Activated CD8-positive, alpha-beta memory T cell treated with anti-CD3 and anti-CD28 coated beads, Interleukin-2, amount 50 U/mL, for 48 hours (primary cell): Measurements from ENCODE around the gene SPOCK1.
"Not testable (repeated sequence)": the region's sequence is repeated elsewhere in the genome, so short reads cannot be mapped to it uniquely, and the experiment has no call there.

ENCODE experiments used
- DNase-seq: peaks from one replicate; pipeline ENCODE4 v3.0.0-alpha.2; 2020

Gene SPOCK1

DNA sequence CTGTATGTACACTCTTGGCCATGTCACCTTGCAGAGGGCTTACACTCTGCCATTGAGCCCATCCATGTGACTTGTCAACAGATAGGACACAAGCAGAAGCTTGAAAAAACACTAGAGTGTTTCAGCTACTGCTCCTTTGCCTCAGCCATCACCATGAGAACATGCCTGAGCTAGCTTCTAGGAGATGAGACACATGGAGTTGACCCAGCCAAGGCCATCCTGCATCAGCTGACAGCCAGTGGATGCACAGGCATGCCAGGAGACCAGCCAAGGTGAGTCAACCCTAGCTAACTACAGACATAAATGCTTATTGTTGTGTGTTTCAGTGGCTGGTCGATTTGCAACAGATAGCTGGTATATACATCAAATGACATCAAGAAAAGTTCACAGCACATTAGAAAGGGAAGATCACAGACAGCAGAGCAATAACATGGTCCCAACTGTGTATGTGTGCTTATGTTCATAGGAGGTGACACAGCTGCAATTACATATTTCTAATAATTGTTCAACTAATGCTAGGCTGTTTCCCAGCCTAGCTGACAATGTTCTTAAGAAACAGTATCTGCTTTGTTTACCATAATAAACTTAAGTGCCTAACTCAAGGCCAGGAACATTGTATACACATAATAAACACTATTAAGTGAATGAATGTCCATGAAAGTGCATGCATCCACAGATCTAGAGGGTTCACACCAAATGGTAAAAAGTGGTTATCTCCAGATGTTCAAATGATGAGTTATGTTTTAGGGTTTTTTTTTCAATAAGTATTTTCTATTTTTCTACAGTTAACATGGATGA is 105.7 kb downstream of the SPOCK1 start:
- DNase-seq = no peak

DNA sequence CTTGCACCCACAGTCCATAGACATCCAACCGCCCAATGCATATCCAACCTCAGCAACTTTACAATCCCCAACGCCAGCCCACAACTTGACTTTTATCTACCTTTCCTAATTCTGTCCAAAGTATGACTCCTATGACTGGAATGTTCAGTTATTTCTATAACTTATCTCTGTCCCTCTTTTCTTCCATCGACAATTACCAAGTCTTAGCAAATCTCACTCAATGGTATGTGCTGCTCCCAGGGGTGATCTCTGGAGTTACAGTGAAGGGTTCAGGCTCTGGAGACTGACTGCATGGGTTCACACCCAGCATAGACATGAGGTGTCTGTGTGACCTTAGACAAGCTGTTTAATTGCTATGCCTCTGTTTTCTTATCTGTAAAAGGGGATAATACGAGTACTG is 106.9 kb downstream of the SPOCK1 start:
- DNase-seq = no peak

DNA sequence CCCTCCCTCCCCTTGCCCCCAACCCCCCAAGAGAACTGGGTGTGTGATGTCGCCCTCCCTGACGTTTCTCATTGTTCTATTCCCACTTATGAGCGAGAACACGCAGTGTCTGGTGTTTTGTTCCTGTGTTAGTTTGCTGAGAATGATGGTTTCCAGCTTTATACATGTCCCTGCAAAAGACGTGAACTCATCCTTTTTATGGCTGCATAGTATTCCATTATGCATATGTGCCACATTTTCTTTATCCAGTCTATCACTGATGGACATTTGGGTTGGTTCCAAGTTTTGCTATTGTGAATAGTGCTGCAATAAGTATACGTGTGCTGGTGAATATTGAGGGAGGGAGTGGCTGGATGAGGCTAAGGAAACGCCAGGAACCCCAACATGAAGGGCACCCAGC is 108.1 kb downstream of the SPOCK1 start:
- not testable (repeated sequence) for DNase-seq

DNA sequence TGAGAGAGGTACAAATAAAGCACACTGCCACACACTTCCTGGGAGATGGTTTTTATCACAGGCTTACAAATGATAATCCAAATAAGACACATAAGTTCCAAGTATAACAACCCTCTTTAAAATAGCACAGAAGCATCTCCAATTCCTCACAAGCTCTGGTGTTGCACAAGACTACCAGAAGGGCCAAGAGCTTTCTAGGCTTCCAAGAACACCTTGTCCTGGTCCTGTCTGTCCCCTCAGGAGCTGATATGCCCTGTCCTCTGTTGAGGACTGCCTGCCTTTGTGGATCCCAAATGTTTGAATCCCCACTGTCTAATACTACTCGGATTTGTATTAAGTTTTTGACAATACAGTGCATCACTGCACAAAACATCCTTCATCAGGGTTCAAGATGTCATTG is 110.1 kb downstream of the SPOCK1 start:
- DNase-seq = no peak

DNA sequence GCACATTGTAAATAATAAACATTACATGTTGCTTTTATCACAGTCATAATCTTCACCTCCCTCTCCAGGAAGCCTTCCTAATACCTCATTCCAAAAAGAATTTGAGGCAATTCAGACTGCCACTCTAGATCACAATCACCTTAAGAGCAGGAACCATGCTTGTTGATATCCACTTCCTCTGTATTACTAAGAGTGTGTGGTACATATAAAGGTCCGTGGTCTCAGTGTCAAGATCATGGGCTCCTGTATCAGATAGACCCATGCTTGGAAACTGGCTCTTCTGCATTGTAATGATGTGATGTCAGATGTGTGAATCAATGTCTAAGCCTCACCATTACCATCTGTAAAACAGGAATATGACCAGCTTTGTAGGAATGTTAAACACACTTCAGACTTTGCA is 114.1 kb downstream of the SPOCK1 start:
- no peak for DNase-seq

DNA sequence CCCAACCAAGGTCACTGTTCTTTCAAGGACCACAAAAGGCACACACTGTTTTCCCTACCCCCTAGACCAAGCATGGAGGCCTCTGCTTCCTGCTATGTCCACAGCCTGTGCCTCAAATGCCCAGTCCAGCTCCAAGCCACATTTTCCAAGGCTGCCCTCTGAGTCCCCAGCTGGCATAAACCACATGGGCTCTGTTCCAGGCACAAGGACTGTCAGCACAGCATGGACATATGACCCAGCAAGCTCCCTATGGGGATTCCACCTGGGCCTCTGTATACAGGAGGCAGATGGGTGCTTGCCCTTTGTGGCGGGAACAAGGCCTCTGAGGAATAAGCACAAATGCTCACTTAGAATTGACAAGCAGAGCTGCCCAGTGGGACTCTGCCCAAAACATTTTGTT is 115.2 kb downstream of the SPOCK1 start:
- no peak for DNase-seq

DNA sequence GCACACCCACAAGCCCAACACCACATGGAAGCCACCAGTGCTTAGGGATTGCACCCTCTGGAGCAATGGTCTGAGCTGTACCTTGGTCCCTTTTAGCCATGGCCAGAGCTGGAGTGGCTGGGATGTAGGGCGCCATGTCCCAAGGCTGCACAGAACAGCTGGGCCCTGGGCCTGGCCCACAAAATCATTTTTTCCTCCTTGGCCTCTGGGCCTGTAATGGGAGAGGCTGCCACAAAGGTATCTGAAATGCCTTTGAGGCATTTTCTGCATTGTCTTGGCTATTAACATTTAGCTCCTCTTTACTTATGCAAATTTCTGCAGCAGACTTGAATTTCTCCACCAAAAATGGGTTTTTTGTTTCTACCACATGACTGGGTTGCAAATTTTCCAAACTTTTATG is 117.6 kb downstream of the SPOCK1 start:
- no peak for DNase-seq

DNA sequence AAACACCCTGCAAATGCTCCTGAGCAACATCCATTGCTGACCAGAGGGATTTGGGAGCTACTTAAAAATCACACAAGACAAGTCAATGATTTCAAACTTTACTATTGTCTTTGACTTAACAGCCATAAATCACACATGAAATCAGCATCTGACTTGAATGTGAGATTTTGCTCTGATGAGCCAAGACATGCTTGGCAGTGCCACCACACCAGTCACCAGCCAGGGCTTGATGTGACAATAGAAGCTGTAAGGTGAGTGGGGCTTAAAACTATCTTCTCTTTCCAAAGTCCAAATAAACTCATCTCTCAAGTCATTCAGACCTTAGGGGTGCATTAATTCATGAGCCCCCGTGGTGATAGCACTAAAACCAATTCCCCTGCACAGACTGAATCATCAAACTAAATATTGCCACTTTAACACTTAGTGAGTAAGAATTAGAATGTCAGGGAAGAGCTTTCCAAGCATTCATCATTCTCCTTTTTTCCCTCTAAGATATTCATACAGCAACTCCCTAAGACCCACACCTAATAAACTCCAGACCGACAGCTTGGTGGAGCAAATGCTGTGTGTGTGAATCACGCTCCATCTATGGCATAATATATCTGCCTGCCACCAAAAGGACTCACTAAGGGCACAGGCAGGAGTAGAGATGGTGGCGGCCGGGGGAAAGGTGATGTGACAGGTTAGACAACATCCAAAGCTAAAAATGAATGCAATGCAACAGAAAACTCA is 119.4 kb downstream of the SPOCK1 start:
- DNase-seq = no peak

DNA sequence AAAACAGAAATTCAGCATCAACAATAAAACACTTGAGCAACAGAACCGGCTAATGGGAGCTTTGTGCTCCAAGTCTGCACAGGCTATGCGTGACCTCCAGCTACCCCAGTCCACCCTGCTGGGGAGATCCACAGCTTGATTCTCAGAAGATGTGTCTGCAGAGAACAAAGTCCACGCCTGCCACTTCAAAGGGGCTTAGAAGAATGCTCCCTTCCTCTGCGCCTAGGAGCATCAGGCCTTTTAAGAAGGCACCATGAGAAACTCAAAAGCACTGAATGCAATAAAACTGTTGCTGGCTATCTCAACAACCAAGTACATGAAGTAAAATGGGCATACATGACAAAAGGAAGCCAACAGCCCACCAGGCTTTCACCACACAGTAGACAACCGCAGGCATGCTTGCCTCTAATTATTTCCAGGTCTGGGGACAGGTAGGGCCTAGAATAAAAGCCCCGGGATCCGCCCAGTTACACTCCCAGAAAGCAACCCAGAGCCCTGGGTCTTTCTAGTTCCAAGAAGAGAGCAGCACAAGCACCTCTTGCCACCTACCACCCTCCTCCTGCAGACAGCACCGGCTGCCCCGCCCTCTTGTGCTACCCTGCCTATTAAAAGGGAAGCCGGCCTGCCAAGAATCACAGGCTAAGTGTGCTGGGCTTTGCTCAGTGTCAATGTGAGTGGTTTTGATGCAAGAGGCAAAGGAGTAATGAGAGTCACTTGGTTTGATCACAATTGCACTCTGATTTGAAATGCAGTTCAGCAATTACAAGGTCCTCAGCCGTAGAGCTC is 123.2 kb downstream of the SPOCK1 start:
- no peak for DNase-seq

DNA sequence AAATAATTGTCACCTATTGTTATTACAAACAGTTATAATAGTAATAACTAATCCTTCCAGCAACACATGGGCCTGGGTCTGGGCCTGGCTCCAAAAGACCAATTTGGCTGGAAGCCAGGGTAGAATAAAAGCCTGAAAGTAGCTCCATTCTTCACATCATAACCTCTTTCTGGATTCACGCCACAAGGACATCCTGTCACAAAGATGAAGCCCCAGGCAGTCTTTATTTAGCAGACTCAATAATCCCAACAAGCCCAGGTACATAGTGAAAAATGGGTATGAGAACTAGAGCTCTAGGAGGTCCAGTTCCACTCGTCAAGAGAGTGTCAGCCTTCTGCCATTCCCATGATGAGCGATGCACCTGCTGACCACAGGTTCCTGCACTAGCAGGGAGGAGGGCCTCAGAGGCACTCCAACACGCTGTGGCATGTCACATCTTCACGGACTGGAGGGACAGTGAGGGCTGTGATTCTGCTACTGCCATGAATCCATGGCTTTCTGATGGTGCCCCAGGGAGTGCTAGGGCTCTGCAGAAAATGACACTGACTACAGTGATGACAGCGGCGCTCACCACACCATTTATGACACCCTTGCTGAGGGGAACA is 124.9 kb downstream of the SPOCK1 start:
- DNase-seq = no peak

DNA sequence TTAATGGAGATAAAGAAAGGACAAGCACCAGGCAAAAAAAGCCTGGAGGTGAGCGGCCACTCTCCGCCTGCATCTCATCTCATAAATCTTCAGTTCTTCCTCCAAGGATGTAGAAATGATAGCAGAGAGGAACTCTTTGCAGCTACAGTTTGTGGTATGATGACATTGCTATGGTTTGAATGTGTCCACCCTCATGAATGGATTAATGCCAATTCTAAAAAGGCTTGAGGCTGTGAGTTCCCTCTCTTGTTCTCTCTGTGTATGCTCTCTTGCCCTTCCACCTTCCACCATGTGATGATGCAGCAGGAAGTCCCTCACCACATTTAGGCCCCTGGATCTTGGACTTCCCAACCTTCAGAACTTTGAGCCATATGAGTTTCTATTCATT is 126.4 kb downstream of the SPOCK1 start:
- no peak for DNase-seq

DNA sequence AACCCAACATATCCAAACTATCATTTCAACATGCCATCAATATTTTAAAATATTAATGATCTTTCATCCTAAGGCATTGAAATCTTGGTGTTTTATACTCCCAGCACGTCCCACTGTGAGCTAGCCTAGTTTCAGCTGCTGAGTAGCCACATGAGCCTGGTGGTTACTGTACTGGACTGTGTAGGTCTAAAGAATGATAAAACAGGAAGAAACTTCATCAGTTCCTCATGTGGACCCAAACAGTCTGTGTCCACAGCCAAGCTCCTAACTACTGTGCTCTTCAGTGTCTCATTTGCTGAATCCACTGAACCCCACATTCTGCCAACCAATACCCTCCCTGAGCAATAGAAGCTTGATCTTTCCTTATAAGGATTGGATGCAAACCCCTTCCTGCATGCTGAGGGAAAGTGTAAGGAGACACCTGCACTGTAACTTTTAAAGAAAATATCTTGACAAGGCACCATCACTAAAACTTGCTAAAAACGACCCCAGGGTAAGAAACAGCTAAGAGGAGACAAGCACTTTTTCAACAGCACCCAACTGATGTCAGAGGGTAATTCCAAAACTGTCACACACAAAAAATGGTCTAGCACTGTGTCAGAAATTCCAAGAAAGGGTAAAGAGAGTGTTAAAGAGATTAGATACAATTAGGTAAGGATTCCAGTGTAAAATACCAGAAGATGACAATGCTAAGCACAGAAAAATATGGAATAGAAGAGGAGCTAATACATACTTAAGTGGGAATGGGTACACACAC is 126.9 kb downstream of the SPOCK1 start:
- no peak for DNase-seq

DNA sequence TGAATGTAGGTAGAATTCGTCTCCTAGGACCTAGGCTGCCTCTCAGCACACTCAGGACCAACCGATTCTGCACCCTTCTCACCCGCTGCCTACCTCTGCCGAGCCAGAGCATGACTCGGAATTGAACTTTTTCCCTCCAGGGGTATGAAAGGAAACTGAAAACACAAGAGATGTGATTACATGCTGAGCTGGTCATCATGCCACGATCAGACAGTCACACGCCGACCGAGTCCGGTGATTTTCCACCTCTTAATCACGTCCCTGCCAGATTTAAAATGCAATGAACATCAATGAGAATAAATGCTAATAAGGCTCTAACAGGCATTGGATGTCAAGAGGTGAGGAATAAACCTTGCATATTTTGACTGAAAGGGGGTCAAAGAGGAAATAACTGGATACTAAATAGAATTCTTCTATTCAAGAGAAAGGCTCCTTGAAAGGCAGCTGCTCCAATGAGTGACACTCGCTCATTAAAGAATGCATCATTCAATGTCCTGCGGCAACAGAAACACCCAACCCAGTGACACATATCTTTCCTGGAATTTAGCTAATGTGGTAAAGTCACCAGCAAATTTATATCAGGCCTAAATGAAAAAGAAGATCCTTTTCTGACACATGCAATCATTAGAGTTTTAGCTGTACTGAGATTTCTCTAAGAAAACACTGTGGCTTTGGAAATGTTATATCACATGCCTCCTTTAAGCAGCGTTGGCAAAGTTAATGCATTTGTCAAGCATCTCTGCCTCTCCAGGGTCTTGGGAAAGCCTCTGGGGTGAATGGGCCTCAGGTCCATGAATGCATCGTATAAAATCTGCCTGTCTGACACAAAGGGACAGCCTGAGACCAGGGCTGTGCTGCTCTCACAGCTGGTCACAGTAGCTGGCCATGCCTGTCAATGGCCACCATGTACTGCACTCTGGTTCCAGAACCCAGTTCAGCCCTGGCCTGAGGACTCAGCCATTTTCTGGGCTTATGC is 128.7 kb downstream of the SPOCK1 start:
- no peak for DNase-seq

DNA sequence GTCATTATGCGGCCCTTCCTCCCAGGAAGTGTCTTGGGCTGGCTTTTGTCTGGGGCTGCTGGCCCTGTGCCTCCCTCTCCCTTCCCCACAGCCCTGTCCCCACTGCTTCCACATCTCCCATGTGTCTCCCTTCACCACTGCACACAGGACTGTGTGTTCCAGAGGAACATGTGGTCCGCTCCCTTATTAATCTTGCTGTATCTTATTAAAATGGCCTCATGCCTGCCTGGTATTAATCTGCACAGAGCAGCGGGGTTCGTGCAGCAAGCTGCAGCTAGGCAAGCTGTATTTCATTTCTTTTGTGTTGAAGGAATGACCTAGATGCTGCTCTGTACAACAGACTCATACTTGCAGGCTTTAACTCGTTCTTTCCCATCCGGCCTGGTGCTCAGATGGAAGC is 130.5 kb downstream of the SPOCK1 start:
- no peak for DNase-seq

DNA sequence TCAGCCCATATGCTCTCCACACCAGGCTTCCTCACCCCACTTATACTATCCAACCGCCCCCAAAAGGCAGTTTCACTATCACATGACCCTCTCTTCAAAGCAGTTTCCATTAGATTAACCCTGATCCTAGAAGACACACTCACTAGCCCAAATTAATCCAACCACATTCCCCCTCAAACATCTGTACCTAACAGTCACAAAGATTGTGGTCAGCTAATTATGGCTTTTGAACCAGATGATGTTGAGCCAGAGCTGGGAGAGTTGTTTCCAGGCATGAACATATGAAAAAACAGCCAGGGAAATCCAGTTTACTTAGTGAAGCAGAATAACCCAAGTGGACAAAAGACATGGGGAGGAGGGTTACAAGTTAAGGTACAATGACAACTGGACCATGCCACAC is 131.2 kb downstream of the SPOCK1 start:
- DNase-seq = no peak

DNA sequence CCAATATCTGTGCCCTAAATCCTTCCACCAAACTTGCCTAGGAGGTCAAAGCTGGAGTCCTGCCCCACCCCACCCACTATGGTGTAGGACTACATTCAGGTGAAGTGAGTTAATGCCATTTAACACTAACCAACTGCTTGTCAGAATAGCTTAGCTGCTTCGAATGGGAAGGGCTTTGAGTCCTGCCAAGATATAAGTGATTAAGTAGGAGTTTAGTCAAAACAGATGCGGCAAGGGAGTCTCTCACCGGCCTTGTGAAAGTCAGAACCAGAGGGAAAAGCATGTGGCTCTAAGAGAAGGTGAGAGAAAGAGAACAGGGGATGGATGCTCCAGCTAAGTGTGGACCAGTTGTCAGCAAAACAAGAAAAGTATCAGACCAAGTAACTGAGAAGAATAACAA is 132.6 kb downstream of the SPOCK1 start:
- DNase-seq = no peak

DNA sequence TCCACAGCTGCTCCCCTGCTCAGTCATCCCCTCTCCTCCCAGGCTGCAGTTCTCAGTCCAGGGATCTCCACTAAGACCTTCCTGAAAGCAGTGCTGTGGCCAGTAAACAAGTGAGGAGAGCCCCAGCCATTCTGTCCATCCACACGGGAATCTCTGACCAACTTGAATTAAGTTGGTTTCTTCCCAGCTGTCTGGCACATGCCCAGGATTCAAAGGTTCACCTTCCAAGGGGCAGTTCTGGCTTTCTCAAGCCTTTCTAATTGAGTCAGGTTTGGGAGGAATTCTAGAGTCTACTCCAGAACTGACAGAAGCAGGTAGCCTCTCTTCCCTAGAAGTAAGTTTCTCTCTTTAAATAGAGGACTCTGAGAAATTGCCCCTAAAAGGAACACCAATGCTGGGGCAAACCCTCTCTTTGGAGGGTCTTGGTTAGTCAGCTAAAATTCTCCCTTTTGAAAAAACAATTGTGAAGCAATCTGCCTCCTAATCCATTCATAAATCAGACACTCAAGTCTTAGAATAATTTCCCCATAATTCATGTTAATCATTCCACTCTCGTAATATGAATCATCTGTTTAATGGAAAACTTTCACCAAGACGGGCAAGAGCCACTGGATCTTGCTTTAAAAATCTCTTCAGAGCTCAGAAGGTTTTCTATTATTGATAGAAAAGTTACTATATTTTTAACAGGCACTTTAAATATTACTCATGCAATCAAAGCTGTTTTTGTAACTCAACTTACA is 133.8 kb downstream of the SPOCK1 start:
- DNase-seq = no peak

DNA sequence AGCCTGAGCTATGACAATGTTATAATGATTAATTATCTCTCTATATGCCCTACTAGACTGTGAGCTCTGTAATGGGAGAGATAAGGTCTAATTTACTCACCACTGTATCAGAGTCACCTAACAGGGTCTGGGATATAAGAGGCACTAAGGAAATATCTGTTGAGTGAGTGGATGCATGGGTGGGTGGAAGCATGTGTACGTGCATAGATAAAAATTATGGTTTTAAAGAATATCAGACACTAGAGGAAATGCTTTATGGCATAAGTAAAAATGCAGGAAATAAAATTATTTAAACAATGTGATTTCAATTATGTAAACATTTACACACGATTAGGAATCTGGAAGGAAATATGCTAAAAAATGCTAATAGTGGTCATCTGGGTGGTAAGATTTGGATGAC is 137.8 kb downstream of the SPOCK1 start:
- no peak for DNase-seq

DNA sequence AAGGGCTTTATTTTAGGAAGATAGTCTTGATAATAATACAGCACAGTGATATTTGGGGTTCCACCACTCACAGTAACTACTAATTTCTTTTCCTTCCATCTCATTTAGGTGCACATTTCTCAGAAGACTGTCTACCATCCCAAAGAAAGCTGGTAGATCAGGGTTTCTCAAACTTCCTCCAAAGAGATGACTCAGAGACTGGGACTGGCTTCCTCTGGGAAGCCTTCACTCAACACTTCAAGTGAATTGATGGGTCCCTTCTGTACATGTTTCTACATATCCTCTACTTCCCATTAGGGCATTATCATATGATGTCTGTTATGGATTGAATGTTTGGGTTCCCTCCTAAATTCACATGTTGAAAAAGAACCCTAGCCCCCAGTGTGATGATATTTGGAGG is 138.5 kb downstream of the SPOCK1 start:
- DNase-seq = no peak

DNA sequence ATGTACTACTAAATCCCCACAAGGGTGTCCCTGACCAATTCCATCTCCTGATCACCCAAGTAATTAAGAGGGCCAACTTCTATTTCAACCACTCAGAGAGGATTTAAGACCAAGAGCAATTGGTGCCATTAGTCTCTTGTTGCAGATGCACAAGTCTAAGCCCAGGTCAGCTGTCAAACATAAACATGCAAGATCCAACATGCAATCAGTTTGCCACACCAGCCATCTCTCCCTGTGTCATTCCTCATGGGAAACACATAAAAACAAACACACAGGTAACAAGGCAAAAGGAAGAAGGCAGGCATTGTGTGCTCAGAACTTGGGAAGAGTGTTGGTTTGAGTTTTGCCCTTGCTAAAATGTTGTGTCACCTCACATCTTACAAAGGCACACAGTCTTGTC is 139.2 kb downstream of the SPOCK1 start:
- DNase-seq = no peak

DNA sequence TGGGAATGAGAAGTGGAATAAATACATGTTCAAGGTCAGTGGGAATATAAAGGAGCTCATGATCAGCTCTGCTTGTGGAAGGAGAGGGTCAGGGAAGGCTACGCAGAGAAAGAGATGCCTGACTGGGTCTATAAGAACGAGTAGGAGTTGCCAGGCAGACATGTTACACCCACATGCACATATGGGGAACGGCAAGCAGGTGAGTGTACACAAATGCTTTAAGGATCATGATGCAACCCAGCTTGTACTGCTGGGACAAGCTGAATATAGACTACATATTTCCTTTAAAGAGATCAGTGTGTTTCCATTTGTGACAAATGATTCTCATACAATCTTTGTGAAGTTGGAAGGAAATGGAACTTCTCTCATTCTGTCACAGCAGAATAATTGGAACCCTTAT is 141.7 kb downstream of the SPOCK1 start:
- DNase-seq = no peak
